Endothelial cell of umbilical vein (primary cell): ENCODE measurements around the gene RAP1GAP.

Experiments
- CTCF ChIP-seq, 2 donors: IDR thresholded peaks; 1 replicate in 1 of 2; 2 replicates in 1 of 2; pipeline ENCODE4 v1.5.1; 2011; ENCODE audit warnings: low read length in 2 of 2, mild to moderate bottlenecking in 2 of 2, moderate library complexity in 2 of 2, control low read depth in 1 of 2, inconsistent platforms in 1 of 2, low read depth in 1 of 2; ENCODE audit not compliant: insufficient read depth in 1 of 2; ENCODE audit errors: extremely low read depth in 1 of 2
- MYC ChIP-seq: IDR thresholded peaks from one replicate; pipeline ENCODE4 v1.6.1; 2011; ENCODE audit warnings: mild to moderate bottlenecking, low read depth, low read length
- POLR2A ChIP-seq: IDR thresholded peaks from 2 replicates; pipeline ENCODE4 v1.6.1; 2012; ENCODE audit warnings: low read depth, mild to moderate bottlenecking, control low read depth, low read length
- POLR2AphosphoS5 ChIP-seq: IDR thresholded peaks from 2 replicates; pipeline ENCODE4 v1.6.1; 2012; ENCODE audit warnings: low read depth, mild to moderate bottlenecking, control low read depth, low read length, moderate library complexity; ENCODE audit not compliant: insufficient read depth

GRCh38 chr1:21596628-21597027, 72.5 kb downstream of the RAP1GAP start:
- TF ChIP-seq POLR2A, result no peak
- TF ChIP-seq CTCF (IDR thresholded peaks at IDR 0.05; ENCODE audit: extremely low read depth in 1 of 2, insufficient read depth in 1 of 2, low read depth in 1 of 2, low read length in 2 of 2), result no peak
- no peak for TF ChIP-seq POLR2AphosphoS5
- no peak for TF ChIP-seq MYC
